ENCODE data around the gene PHYKPL. TPM values are rescaled to one million over a fixed set of nuclear protein-coding genes. Genes with fewer than 3 reads are reported as not detected.

PHYKPL gene
- total and polyA plus RNA-seq, 2 donors (not counting 3 experiments of a cell fraction or from before 2014, with no cell fraction given), result 71.7 to 81.7 TPM

DNA sequence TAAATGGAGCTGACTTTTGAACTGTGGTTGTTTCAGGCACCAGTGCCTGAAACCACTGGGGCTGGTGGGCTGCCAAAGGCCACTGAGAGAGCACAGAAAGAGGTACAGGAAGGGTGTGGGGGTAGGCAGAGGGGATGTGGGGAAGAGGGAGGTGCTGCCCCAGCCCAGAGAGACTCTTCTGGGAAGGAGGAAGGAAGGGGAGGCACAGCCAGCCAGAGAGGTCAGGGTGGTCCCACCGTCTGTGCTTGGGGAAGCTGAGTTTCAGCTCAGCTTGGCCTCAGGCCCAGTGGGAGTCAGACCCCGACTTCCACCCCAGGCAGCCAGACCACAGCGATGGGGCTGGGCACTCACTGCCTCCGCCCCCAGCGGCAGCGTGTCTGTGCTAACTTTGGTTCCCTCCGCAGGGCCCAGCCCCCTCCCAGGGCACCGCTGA, 8.6 kb upstream of the PHYKPL start:
- no peaks in the 10 kb centered on the region for H3K27me3 ChIP-seq (ENCODE audit: control insufficient read depth in 2 of 2, insufficient read depth in 2 of 2, low read length in 2 of 2)
- peaks cover 14% of the 10 kb centered on the region for H3K4me1 ChIP-seq (ENCODE audit: control insufficient read depth, extremely low read depth, insufficient read depth, low read length)
- no TSS peak for BruUV-seq (replicated peaks)
- dilution Hi-C loops (cut with MboI; ENCODE audit: extremely low pct_ligation_motif_present, low sequenced_read_pairs) (no loop called here), intact Hi-C loops (cut with micrococcal nuclease) (no loop called here)
- no peaks in the 10 kb centered on the region for H3K79me2 ChIP-seq (ENCODE audit: control insufficient read depth, insufficient read depth, low read length)
- H3K4me3 ChIP-seq (replicated peaks in 1 of 3; ENCODE audit: insufficient read depth in 1 of 3, low read depth in 1 of 3, low read length in 3 of 3), result no peak overlapping the region
- H3K9me3 ChIP-seq (replicated peaks; ENCODE audit: control insufficient read depth, insufficient read depth, low read length), result no peaks in the 10 kb centered on the region
- H3K9ac ChIP-seq (replicated peaks; ENCODE audit: extremely low read depth, insufficient read depth, low read length), result no peak overlapping the region
- no peaks in the 10 kb centered on the region for H4K20me1 ChIP-seq (replicated peaks; ENCODE audit: control insufficient read depth, extremely low read depth, insufficient read depth, low read length)
- H3K36me3 ChIP-seq (ENCODE audit: control insufficient read depth in 2 of 2, extremely low read depth in 1 of 2, insufficient read depth in 2 of 2, low read length in 2 of 2), result no peaks in the 10 kb centered on the region
- TF ChIP-seq MYC (IDR thresholded peaks at IDR 0.05; ENCODE audit: low read depth, low read length) (no peak), JUN (IDR thresholded peaks at IDR 0.05; ENCODE audit: borderline replicate concordance, insufficient read depth, insufficient read length, low read depth) (no peak), POLR2AphosphoS5 (IDR thresholded peaks at IDR 0.05; ENCODE audit: insufficient read depth, low read depth, low read length) (no peak), FOS (IDR thresholded peaks at IDR 0.05; ENCODE audit: borderline replicate concordance, insufficient read depth, low read length) (no peak), EZH2 (IDR thresholded peaks at IDR 0.05; ENCODE audit: borderline replicate concordance, low read depth, low read length, severe bottlenecking) (no peak), GATA2 (IDR thresholded peaks at IDR 0.05; ENCODE audit: insufficient read depth, insufficient read length, low read depth, low read length) (no peak), POLR2A (IDR thresholded peaks at IDR 0.05; ENCODE audit: low read depth, low read length) (no peak)
- TF ChIP-seq, protein P1, sequence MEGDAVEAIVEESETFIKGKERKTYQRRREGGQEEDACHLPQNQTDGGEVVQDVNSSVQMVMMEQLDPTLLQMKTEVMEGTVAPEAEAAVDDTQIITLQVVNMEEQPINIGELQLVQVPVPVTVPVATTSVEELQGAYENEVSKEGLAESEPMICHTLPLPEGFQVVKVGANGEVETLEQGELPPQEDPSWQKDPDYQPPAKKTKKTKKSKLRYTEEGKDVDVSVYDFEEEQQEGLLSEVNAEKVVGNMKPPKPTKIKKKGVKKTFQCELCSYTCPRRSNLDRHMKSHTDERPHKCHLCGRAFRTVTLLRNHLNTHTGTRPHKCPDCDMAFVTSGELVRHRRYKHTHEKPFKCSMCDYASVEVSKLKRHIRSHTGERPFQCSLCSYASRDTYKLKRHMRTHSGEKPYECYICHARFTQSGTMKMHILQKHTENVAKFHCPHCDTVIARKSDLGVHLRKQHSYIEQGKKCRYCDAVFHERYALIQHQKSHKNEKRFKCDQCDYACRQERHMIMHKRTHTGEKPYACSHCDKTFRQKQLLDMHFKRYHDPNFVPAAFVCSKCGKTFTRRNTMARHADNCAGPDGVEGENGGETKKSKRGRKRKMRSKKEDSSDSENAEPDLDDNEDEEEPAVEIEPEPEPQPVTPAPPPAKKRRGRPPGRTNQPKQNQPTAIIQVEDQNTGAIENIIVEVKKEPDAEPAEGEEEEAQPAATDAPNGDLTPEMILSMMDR (IDR thresholded peaks at IDR 0.05; ENCODE audit: extremely low read depth in 1 of 2, insufficient read depth in 1 of 2, low read depth in 1 of 2, low read length in 2 of 2), result no peak
- TF ChIP-seq, protein P2, sequence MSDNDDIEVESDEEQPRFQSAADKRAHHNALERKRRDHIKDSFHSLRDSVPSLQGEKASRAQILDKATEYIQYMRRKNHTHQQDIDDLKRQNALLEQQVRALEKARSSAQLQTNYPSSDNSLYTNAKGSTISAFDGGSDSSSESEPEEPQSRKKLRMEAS (IDR thresholded peaks at IDR 0.05; ENCODE audit: insufficient read depth, insufficient read length), result no peak
- FAIRE-seq (no peak), DNase-seq (ENCODE audit: low read depth, low spot score) (peak; percentile 23)
- H3K9me1 ChIP-seq (replicated peaks; ENCODE audit: control insufficient read depth, extremely low read depth, insufficient read depth, low read length), result no peaks in the 10 kb centered on the region
- ChIA-PET POLR2A (no interaction called here), CTCF (interaction anchor here (1.2 kb wide), 1 partner anchor 10 kb away, joined by 4 read pairs; no protein-coding TSS in a partner anchor)
- H3K4me2 ChIP-seq (ENCODE audit: insufficient read depth, low read length), result no peak overlapping the region
- H2AFZ ChIP-seq (ENCODE audit: low read depth, low read length), result peak overlapping the region; percentile 68
- H3K27ac ChIP-seq (ENCODE audit: insufficient read depth, low read depth, low read length), result no peak overlapping the region
